ENCODE data around the gene CPSF6.

- TF ChIP-seq POLR2AphosphoS5 (IDR thresholded peaks at IDR 0.05; ENCODE audit: insufficient read depth in 1 of 2, low read depth in 1 of 2) (no peak), POLR2A (IDR thresholded peaks at IDR 0.05) (no peak), CTCF (IDR thresholded peaks at IDR 0.05) (no peak)
Observed at GRCh38 chr12:69214169-69214568, 25.2 kb upstream of the CPSF6 start.
